NCI-H2196 (cell line): Measurements from ENCODE around the gene SEMA6B.
"Not testable (repeated sequence)": the region's sequence is repeated elsewhere in the genome, so short reads cannot be mapped to it uniquely, and the experiment has no call there.

Source experiments
- DNase-seq: peaks from one replicate; lab custom pipeline; 2025; ENCODE audit not compliant: unreplicated experiment; lab: John Stamatoyannopoulos, UW

SEMA6B gene

DNA sequence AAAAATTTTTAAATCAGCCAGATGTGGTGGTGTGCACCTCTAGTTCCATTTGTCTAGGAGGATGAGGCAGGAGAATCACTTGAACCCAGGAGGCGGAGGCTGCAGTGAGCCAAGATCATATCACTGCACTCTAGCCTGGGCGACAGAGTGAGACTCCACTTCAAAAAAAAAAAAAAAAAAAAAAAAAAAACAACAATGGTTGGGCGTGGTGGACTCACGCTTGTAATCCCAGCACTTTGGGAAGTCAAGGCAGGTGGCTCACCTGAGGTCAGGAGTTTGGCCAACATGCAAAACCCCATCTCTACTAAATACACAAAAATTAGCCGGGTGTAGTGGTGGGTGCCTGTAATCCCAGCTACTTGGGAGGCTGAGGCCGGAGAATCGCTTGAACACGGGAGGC is 32.1 kb downstream of the SEMA6B start:
- not testable (repeated sequence) for DNase-seq

DNA sequence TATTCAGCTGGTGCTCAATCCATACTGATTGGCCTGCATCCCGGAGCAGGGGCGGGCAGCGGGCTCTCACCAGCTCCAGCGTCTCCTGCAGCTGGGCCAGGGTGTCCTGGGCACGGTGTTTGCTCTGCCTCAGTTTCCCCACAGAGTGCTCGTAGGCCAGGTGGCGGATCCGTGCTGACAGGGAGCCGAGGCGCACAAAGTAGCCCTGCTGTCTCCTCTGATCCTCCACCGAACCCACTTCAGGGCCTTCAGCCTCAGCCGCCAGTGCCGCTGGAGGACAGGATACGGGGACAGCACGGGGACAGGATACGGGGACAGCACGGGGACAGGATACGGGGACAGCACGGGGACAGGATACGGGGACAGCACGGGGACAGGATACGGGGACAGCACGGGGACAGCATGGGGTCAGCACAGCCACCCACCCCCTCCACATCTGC is 33.9 kb downstream of the SEMA6B start:
- DNase-seq: no peak

DNA sequence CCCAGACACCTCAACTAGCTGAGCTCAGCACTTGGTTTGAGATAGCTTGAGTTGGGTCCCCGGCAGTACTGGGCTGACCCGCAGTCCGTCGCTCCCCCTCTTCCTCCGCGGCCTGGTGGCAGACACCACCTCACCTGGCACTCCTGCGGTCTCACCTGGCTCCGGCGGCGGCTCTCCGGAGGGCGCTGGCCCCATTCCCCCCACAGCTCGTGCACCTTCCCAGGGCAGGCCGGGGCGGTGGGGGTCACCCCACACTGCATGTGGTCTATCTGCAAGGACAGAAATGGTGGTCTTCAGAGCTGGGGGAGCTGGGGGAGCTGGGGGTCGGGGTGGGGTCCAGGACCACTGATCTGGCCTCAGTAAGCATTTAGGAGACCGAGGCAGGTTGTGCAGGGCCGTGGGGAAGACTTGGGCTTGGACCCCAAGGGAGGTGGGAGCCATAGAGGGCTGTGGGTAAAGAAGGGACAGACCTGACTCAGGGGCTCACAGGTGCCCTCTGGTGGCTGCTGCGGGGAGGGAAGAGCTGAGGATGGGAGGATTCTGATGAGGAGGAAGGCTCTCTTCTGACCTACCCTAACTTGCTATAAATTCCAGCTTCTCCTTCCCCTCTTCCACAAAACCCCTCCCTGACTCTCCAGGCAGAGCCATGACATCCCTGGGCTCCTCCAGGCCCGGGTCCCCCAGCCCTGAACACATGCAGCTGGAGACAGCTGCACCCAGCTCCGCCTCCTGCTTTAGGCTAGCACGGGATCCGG is 34.5 kb downstream of the SEMA6B start:
- peak; percentile 38 for DNase-seq

DNA sequence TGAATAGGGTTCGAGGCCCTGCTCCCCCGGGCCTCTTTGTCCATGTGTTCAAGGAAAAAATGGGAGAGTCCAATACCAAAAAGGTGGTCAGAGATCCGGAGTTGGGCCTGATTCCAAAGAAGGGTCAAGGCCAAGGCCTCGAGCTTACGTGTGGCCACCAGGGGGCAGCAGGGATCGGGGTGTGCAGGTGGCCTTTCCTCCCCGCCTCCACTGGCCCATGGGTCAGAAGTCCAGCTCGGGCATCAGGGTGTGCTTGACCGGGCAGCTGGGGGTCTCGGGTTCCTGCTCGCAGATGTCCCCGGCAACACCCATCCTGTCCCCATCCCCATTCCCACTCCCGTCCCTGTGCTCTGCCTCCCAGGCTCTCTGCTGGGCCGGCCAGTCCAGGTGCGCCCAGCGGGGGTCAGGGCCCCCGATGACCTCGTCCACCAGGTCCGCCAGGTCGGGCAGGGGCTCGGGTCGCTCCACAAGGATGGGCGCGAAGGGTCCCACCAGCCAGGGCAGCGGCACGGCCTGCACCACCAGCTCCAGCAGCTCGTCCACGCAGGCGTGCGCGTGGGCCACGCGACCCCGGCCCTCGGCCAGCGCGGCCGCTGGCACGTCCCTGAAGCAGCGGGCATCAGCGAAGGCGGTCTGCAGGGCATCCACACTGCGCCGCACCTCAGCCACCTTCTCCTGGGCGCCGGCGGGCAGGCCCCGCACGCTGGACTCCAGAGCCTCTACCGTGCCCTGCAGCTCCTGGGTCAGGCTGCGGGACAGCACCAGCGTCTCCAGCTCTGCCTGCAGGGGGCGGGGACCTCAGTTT is 36.0 kb downstream of the SEMA6B start:
- peak; percentile 64 for DNase-seq

DNA sequence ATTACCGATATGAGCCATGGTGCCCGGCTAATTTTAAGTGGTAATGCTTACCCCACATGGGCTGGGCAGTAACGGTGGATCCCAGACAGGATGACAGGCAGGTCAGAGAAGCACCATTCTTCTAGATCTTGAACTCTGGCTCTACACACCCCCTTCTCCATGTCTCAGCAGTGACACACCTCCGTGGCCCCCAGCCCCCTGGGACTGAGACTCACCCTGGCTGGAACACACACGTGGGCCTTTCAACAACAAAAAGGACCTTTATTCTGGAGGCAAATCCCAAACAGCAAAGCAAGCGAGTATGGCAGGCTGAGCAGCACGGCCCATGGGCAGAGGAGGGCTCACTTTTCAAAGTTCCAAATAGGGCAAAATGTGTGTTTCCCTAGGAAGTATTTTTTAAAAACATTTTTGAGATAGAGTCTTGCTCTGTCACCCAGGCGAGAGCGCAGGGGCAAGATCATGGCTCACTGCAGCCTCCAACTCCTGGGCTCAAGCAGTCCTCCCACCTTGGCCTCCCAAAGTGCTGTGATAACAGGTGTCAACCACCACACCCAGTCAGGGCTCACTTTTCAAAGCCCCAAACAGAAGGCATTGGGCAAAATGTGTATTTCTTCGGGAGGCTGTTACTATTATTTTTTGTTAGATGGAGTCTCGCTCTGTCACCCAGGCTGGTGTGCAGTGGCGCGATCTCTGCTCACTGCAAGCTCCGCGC is 37.0 kb downstream of the SEMA6B start:
- no peak for DNase-seq

DNA sequence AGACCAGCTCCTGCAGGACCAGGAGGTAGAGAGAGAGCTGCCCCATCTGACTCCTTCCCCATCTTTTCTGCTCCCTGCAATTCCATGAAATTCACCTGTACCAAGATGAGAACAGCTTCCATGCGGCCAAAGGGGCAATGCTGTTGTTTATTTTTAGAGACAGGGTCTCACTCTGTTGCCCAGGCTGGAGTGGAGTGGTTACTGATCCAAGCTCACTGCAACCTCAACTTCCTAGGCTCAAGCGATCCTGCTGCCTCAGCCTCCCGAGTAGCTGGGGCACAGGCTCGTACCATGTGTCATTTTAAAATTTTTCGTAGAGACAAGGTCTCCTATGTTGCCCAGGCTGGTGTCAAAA is 37.6 kb downstream of the SEMA6B start:
- DNase-seq: no peak

DNA sequence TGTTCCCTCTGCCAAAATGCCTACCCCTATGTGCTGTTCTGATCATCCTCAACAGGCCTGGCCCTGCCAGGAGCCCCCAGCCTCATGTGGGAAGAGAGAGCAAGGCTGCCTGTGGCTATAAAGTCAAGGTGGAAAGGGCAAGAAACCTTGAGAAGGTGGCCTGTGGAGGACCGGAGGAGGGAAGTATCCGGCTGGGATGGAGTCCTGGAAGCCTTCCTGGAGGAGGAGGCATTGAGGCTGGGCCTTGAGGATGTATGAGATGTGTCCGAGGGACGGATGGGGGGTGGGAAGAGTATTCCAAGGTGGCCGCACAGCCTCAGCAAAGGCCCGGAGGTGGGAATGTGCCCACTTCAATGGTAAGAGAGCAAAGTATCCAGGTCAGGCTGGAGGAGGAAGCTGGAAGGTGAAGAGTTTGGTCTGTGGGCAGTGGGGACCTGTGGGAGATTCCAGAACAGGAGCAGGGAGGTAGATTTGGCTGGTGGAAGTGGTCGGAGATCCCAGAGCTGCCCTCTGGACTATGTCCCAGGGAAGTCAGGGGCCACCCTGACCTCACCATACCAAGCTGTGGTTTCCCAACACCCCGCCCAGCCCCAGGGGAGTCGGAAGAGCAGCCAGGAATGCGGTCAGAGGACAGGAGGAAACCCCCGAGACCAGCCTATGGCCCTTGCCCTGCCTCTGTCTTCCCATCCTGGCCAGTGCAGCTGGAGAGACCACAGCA is 38.2 kb downstream of the SEMA6B start:
- no peak for DNase-seq

DNA sequence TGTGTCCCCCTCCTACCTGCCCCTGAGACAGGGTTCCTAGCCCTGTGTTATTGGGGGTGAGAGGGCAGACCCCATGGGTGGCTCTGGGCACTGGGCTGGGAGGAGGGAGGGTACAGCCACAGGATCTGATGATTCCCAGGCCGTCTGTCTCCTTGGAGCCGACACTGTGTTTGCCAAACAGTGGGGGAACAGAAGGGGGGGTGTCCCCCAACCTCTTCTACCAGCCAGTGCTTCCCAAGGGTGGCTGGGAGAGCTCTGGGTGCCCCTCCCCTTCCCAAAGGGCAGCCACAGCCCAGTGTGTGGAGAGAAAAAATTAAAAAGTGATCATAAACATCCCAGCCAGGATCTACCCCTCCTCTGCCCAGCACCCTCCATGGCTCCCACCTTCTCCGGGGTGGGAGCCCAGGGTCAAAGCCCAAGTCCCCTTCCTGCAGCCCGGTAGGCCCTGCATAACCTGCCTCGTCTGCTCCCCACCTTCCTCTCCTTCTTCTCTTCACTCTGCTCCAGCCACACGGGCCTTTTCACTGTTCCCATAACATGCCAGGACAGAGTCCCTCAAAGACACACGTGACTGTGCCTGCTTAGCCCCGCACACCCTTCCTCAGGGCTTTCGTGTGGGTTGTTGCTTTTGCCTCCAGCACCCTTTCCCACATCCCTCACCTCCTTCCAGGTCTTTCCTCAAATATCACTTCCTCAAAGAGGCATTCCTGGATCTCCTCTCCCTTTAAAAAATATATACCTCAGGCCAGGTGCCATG is 39.8 kb downstream of the SEMA6B start:
- DNase-seq: no peak

DNA sequence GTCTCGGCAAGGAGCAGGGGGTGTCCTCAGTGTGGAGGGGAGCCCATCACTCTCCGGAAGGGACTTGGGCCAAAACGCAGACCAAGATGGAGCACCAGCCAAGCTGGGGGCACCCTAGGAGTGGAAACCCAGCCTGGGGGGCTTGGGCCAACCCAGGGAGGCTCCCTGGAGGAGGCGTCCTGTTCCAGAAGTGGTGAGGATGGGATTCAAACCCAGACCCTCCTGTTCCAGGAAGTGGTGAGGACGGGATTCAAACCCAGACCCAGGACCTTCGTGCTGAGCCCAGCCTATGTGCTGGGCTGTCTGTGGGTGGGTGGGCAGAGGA is 40.4 kb downstream of the SEMA6B start:
- DNase-seq: no peak

DNA sequence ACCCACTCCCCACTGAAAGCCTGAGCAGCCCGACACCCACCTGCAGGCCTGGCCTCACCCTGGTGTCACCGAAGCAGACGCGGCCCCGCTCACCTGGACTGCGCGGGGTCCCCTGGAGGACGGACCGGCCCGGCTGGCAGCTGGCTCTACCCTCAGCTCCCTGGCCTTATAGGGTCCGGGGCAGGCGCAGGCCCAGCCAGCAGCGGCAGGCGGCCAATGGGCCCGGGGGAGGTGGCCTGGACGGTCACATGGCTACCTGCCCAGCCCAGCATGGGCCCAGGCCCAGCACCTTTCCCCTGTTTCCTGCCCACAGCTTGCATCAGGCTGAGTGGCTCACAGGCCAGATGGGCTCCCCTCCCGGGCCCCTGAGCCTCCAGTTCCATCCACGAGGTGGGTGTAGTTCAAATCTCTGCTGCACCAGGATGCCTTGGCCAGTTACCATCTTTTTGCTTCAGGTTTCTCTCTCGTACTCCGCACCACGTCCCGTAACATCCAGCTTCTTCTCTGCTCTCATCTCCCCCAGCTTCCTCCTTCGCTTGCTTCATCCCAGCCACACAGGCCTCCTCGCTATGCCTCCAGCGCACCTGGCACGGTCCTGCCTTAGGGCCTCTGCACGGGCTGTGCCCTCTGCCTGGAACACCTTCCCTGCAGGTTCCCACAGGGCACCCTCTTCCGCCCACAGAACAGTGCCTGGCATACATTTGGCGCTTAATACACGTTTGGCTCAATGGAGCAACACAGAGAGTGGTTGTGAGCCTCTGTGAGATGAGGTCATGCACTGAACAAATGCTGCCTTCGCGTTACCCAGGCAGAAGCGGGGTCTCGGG is 40.9 kb downstream of the SEMA6B start, which contains the start of gene PLIN4:
PLIN4 (minus strand) TSS at position 142 of the 827 bp plus-strand sequence. CDS start 214 bp downstream, outside the sequence.
- DNase-seq: no peak

DNA sequence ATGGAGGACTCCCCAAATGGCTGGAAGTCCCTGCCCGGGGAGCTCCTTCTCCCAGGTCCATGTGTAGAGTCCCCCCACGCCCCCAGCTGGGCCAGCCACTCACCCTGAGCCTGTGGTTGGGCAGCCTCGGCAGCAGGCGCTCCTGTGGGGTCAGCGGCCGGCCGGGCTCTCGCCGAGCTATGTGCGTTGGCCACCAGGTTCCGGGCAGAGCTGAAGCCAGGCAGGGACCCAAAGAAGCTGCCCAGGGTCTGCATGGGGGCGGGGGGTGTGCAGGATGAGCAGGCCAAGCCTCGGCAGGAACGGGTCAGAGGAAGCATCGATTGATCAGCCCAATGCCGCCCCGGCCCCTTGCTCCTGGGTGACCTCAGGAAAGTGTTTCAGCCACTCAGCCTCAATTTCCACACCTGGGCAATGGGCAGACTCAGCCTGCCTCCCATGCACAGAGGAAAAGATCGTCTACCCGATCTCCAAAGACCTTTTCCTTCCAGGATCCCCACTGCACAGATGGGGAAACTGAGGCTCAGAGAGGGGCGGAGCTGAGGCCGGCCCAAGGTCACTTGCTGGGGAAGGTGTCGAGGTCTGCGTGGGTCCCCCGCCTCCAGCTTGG is 41.9 kb downstream of the SEMA6B start:
- no peak for DNase-seq

DNA sequence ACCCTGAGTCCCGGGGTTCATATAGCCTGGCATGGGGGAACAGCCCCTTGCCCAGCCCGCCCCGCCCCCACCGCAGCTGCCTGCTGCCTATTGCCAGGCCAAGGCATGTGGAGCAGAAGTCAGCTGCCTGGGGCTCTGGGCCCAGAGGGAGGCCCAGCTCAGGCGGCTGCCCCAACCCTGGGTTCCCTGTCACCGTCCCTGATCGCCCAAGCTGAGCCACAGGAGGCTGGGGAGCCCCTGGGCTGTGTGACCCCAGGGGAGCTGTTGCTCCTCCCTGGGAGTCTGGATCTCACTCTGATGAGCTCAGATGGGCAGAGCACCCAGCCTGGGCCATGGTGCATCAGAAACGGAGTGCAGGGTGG is 42.6 kb downstream of the SEMA6B start:
- DNase-seq: no peak

DNA sequence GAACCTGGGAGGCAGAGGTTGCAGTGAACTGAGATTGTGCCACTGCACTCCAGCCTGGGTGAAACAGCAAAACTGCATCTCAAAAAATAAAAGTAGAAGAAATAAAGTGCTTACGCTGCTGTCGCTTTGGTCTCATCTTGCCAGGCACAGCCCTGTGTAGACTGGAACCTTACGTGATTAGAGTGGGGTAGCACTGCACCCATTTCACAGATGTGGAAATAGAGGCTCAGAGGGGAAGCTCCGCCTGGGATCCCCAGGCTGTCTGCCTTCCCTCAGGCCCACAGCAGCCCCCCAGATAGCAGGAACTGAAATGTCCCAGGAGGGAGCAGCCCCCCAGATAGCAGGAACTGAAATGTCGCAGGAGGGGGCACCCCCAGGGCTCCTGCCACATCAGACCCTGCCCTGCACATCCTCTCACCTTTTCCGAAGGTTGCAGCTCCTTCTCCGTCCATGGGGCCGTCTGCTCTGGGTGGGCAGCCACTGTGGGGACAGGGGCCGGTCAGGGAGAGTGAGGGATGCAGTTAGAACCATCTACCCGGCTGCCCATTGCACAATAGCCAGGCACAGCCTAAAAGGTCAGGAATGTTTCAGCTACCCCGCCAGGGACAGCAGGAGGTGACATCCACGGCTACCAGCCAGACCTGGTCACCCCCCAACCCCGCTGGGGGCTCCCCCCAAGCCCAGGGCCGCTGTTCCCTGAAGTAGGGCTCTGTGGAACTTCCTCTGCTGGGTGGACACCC is 43.1 kb downstream of the SEMA6B start:
- no peak for DNase-seq

DNA sequence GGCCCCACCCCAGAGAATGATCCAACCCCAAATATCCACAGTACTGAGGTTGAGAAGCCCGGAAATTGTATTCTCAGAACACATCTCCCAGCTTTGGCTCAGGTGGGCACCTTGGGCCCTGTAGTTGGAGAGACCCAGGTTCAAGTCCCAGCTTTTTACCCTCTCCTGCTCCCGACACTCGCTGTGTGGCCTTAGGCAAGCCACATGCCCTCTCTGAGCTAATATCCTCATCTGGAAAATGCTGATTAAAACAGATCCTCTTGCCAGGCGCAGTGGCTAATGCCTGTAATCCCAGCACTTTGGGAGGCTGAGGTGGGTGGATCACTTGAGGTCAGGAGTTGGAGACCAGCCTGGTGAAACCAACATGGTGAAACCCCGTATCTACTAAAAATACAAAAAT is 43.8 kb downstream of the SEMA6B start:
- DNase-seq: no peak

DNA sequence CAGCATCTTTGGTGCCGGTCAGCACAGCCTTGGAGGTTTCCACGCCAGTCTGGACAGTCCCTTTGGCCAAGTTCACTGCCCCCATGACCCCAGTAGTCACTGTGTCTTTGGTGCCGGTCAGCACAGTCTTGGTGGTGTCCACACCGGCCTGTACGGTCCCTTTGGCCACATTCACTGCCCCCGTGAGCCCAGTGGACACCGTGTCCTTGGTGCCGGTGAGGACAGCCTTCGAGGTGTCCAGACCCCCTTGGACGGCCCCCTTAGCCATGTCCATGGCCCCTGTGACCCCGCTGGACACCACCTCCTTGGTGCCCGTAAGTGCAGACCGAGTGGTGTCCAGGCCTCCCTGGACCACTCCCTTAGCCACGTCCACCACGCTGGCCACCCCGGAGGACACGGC is 46.2 kb downstream of the SEMA6B start:
- no peak for DNase-seq

DNA sequence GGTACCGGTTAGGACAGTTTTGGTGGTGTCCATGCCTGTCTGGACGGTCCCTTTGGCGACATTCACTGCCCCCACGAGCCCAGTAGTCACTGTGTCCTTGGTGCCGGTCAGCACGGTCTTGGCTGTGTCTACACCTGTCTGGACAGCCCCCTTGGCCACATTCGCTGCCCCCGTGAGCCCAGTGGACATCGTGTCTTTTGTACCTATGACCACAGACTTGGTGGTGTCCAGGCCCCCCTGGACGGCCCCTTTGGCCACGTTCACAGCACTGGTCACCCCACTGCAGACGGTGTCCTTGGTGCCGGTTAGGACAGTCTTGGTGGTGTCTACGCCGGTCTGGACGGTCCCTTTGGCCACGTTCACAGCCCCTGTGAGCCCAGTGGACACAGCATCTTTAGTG is 47.4 kb downstream of the SEMA6B start:
- no peak for DNase-seq

DNA sequence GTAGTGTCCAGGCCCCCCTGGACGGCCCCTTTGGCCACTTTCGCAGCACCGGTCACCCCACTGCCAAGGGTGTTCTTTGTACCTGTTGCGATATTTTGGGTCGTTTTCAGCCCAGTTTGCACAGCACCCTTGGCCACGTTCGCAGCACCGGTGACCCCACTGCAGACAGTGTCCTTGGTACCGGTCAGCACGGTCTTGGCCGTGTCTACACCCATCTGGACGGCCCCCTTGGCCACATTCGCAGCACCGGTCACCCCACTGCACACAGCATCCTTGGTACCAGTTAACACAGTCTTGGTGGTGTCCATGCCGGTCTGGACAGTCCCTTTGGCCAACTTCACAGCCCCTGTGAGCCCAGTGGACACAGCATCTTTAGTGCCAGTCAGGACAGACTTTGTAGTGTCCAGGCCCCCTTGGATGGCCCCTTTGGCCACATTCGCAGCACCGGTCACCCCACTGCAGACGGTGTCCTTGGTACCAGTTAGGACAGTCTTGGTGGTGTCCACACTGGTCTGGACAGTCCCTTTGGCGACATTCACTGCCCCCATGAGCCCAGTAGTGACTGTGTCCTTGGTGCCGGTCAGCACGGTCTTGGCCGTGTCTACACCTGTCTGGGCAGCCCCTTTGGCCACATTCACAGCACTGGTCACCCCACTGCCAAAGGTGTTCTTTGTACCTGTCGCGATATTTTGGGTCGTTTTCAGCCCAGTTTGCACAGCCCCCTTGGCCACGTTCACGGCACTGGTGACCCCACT is 48.0 kb downstream of the SEMA6B start:
- no peak for DNase-seq
